Trophoblast cell (in vitro differentiated cells and primary cell): Measurements from ENCODE around the gene DSTN.

ENCODE experiments used
- DNase-seq, 2 donors: peaks; one replicate each; pipeline ENCODE4 v3.0.0-alpha.2; 2016
- H2AFZ ChIP-seq: 2 replicates; pipeline ENCODE4 v1.6.1; 2013; ENCODE audit warnings: low read length, moderate library complexity, mild to moderate bottlenecking; ENCODE audit not compliant: insufficient read depth, poor library complexity
- H2AK5ac ChIP-seq: 2 replicates; pipeline ENCODE4 v1.6.1; 2013; ENCODE audit warnings: mild to moderate bottlenecking, low read length
- H2BK120ac ChIP-seq: 2 replicates; pipeline ENCODE4 v1.6.1; 2013; ENCODE audit warnings: low read length, mild to moderate bottlenecking, moderate library complexity; ENCODE audit not compliant: insufficient read depth, poor library complexity
- H2BK12ac ChIP-seq: 2 replicates; pipeline ENCODE4 v1.6.1; 2013; ENCODE audit warnings: mild to moderate bottlenecking, low read length, moderate library complexity
- H2BK5ac ChIP-seq: 2 replicates; pipeline ENCODE4 v1.6.1; 2013; ENCODE audit warnings: low read length, low read depth, moderate library complexity, mild to moderate bottlenecking; ENCODE audit not compliant: poor library complexity
- H3K14ac ChIP-seq: 2 replicates; pipeline ENCODE4 v1.6.1; 2013; ENCODE audit warnings: mild to moderate bottlenecking, low read length
- H3K18ac ChIP-seq: 2 replicates; pipeline ENCODE4 v1.6.1; 2013; ENCODE audit warnings: mild to moderate bottlenecking, low read length
- H3K23ac ChIP-seq: 2 replicates; pipeline ENCODE4 v1.6.1; 2013; ENCODE audit warnings: low read length
- H3K27ac ChIP-seq: 2 replicates; pipeline ENCODE4 v1.5.1; 2013; ENCODE audit warnings: low read depth, mild to moderate bottlenecking, inconsistent platforms, low read length, moderate library complexity
- H3K27me3 ChIP-seq: 2 replicates; pipeline ENCODE4 v1.6.1; 2013; ENCODE audit warnings: inconsistent platforms, mild to moderate bottlenecking, low read length, moderate library complexity; ENCODE audit not compliant: insufficient read depth
- H3K36me3 ChIP-seq, 2 experiments: 1 replicate in 1 of 2; 2 replicates in 1 of 2; pipeline ENCODE4 v1.6.1; 2013; ENCODE audit warnings: low read length in 2 of 2, mild to moderate bottlenecking in 2 of 2, moderate library complexity in 1 of 2; ENCODE audit not compliant: insufficient read depth in 2 of 2, control insufficient read depth in 1 of 2
- H3K4ac ChIP-seq: 2 replicates; pipeline ENCODE4 v1.6.1; 2013; ENCODE audit warnings: low read depth, mild to moderate bottlenecking, low read length, moderate library complexity
- H3K4me1 ChIP-seq, 2 experiments: 1 replicate in 1 of 2; 2 replicates in 1 of 2; pipeline ENCODE4 v1.6.1; 2013; ENCODE audit warnings: low read length in 2 of 2, mild to moderate bottlenecking in 2 of 2, moderate library complexity in 1 of 2; ENCODE audit not compliant: insufficient read depth in 2 of 2, control insufficient read depth in 1 of 2
- H3K4me2 ChIP-seq: 2 replicates; pipeline ENCODE4 v1.6.1; 2013; ENCODE audit warnings: inconsistent platforms, mild to moderate bottlenecking, low read length, moderate library complexity
- H3K4me3 ChIP-seq: 2 replicates; pipeline ENCODE4 v1.5.1; 2013; ENCODE audit warnings: mild to moderate bottlenecking, low read depth, low read length, inconsistent platforms
- H3K79me1 ChIP-seq: one replicate; pipeline ENCODE4 v1.6.1; 2013; ENCODE audit warnings: low read length
- H3K79me2 ChIP-seq: 2 replicates; pipeline ENCODE4 v1.6.1; 2013; ENCODE audit warnings: low read length, mild to moderate bottlenecking; ENCODE audit not compliant: control insufficient read depth, insufficient read depth, poor library complexity
- H3K9ac ChIP-seq: 2 replicates; pipeline ENCODE4 v1.6.1; 2013; ENCODE audit warnings: mild to moderate bottlenecking, low read length
- H3K9me3 ChIP-seq: 2 replicates; pipeline ENCODE4 v1.6.1; 2013; ENCODE audit warnings: low read depth, mild to moderate bottlenecking, control low read depth, inconsistent platforms, low read length; ENCODE audit not compliant: insufficient read depth
- H4K12ac ChIP-seq: 2 replicates; pipeline ENCODE4 v1.6.1; 2013; ENCODE audit warnings: low read depth, mild to moderate bottlenecking, low read length, moderate library complexity
- H4K8ac ChIP-seq: 2 replicates; pipeline ENCODE4 v1.6.1; 2013; ENCODE audit warnings: low read depth, mild to moderate bottlenecking, low read length, moderate library complexity
- H4K91ac ChIP-seq: one replicate; pipeline ENCODE4 v1.6.1; 2013; ENCODE audit warnings: low read depth, mild to moderate bottlenecking, low read length, moderate library complexity
- WGBS: extraction: QIAGEN DNeasy Blood & Tissue Kit; methylation state at CpG from one replicate; pipeline ENCODE4 v1.1.7; 2013; ENCODE audit warnings: missing lambda C conversion rate; ENCODE audit not compliant: insufficient read length, insufficient coverage; ENCODE audit errors: extremely low coverage; 5-methylcytosine and 5-hydroxymethylcytosine counted together

The DSTN gene

DNA sequence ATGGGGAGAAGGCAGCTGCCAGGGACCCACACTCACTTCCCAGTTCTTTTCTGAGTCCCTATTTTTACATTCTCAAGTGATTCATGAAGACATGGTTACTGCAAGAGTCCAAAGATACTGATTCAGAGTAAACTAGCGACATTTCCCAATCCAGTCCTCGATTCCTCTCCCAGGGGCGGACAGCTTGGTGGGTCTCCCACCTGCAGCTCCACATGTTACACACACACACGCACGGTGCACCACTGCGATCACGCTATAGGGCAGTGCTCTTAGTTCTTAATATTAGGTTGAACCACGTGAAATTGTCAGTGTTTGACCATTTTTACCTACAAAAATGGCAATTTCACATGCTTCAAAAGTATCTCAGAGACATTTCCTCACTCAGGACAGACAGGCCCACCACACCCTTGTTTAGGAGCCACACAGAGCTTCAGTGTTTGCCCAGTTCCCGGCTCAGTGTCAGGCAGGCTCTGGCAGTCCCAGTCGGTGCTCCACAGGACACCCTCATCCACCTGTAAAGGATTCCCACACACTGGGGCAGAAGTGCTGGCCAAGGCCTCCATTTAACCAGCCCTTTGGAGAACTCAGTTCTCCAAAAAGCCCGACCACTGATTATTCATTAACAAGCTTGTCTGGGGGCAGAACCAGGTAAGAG is 60.4 kb downstream of the DSTN start:
- DNase-seq = no peak
- H3K23ac ChIP-seq = no peak overlapping the region
- no peak overlapping the region for H3K27ac ChIP-seq
- H3K36me3 ChIP-seq = peaks cover 91 to 98% of the 10 kb centered on the region in 2 experiments
- H3K4me3 ChIP-seq = no peak overlapping the region
- no peak overlapping the region for H2AK5ac ChIP-seq
- H3K14ac ChIP-seq = no peak overlapping the region
- H4K8ac ChIP-seq = no peak overlapping the region
- no peaks in the 10 kb centered on the region for H3K9me3 ChIP-seq
- H2AFZ ChIP-seq = no peak overlapping the region
- no peak overlapping the region for H4K12ac ChIP-seq
- no CpG with 5 or more reads among the region's 11 CpGs for WGBS
- H3K79me2 ChIP-seq = no peaks in the 10 kb centered on the region
- no peaks in the 10 kb centered on the region for H3K79me1 ChIP-seq
- no peaks in the 10 kb centered on the region for H3K27me3 ChIP-seq
- no peak overlapping the region for H2BK12ac ChIP-seq
- H3K9ac ChIP-seq = no peak overlapping the region
- H3K4ac ChIP-seq = no peak overlapping the region
- H3K18ac ChIP-seq = no peak overlapping the region
- no peak overlapping the region for H2BK5ac ChIP-seq
- no peak overlapping the region for H4K91ac ChIP-seq
- no peak overlapping the region for H2BK120ac ChIP-seq
- H3K4me1 ChIP-seq = no peaks in the 10 kb centered on the region
- H3K4me2 ChIP-seq = no peak overlapping the region

DNA sequence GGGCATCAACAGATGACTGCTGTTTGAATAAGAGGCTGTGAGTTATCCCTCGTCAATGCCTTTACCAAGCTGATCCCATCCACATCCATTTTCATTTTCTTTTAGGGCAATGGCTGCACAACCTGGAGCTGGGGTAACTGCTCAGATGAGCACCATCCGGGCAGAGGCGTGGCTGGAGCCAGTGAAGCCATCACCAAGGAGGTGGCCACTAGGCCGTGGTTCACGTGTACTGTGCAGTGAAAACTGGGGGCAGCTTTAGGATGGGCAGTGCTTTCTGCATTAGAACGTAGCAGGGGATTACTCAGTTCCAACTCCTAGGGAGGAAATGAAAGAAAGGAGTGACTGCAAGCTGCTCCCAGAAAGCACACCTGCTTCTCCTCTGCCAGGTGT is 60.9 kb downstream of the DSTN start:
- no peak overlapping the region for H4K91ac ChIP-seq
- peaks cover 91 to 98% of the 10 kb centered on the region in 2 experiments for H3K36me3 ChIP-seq
- no peaks in the 10 kb centered on the region for H3K9me3 ChIP-seq
- H3K27ac ChIP-seq = no peak overlapping the region
- no peaks in the 10 kb centered on the region for H3K4me1 ChIP-seq
- no peak overlapping the region for H3K14ac ChIP-seq
- H2AK5ac ChIP-seq = no peak overlapping the region
- H3K9ac ChIP-seq = no peak overlapping the region
- WGBS = no CpG with 5 or more reads among the region's 6 CpGs
- no peak overlapping the region for H2AFZ ChIP-seq
- H3K79me2 ChIP-seq = no peaks in the 10 kb centered on the region
- H3K18ac ChIP-seq = no peak overlapping the region
- H2BK5ac ChIP-seq = no peak overlapping the region
- no peak overlapping the region for H2BK12ac ChIP-seq
- no peaks in the 10 kb centered on the region for H3K27me3 ChIP-seq
- H3K4ac ChIP-seq = no peak overlapping the region
- no peak overlapping the region for H3K4me2 ChIP-seq
- DNase-seq = no peak
- H3K79me1 ChIP-seq = no peaks in the 10 kb centered on the region
- H3K4me3 ChIP-seq = no peak overlapping the region
- no peak overlapping the region for H4K12ac ChIP-seq
- H2BK120ac ChIP-seq = no peak overlapping the region
- no peak overlapping the region for H4K8ac ChIP-seq
- no peak overlapping the region for H3K23ac ChIP-seq

DNA sequence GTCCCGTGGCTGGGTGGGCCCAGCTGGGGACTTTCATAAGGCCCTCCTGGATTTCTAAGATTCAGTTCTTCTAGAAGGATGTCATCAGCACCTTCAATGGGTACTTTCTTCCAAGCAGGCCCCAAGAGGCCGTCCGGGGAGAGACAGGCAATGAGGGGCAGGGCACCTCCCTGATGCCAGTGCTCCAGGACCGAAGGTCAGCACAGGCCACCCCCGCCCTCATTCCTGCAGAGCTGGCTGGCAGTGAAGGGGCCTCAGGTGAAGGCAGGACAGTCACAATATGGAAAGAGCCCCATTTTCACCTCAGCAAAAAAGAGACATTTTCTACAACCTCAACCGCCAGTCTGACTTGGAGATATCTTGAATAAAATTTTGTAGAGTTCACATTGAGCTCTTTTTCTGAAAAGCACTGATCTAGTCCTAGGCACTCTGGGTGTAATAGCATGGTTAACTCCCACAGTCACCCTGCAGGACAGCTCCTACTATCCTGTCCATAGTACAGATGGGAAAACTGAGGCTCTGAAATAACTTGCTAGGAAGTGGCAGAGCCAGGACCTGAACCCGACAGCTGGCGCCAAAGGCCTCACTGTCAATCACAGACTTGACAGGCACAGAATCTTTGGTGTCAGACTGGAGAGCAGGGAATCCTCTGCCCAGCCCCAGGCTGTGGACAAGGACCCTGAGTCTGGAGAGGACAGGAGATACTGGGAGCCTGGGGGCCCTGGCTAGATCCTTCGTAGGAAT is 61.9 kb downstream of the DSTN start:
- Histone ChIP-seq H3K79me1 (no peaks in the 10 kb centered on the region), H2BK12ac (no peak overlapping the region), H4K8ac (no peak overlapping the region), H2BK120ac (no peak overlapping the region), H2BK5ac (no peak overlapping the region), H3K9ac (no peak overlapping the region), H3K4me3 (no peak overlapping the region), H3K27ac (no peak overlapping the region), H3K23ac (no peak overlapping the region), H3K4me1 (no peaks in the 10 kb centered on the region), H3K4ac (no peak overlapping the region), H2AFZ (no peak overlapping the region), H3K9me3 (no peaks in the 10 kb centered on the region), H3K14ac (no peak overlapping the region), H3K36me3 (peaks cover 92 to 99% of the 10 kb centered on the region in 2 experiments), H3K18ac (no peak overlapping the region), H3K79me2 (no peaks in the 10 kb centered on the region), H3K4me2 (no peak overlapping the region), H4K91ac (no peak overlapping the region), H4K12ac (no peak overlapping the region), H3K27me3 (no peaks in the 10 kb centered on the region), H2AK5ac (no peak overlapping the region)
- no CpG with 5 or more reads among the region's 9 CpGs for WGBS
- no peak for DNase-seq

DNA sequence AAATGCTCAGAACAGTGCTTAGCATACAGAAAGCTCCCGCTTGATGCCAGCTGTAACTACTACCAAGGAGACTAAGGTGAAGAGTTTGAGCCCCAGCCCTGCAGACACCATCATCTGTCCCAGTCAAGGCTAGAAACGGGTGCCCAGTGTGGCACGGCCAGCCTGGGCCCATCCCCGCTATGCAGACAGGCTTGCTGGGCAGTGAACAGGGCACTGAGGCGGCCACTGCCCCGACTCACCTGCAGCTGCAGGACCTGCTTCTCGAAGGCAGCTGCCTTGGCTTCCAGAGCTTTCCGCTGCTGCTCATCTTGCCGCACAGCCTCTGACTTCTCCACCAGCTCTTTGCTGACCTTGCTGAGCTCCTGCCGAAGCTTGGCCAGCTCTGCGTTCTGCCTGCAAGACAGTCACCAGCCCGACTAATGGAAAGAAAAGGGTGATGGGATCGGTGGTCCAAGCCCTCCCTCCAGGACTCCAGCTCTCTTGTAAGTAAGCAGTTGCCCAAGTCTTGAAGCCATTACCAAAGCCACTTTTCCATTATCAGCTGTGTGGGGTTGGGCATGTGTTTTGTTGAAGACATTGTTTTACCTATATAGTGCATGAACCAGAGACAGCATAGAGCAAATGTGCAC is 63.5 kb downstream of the DSTN start:
- Histone ChIP-seq H2BK120ac (no peak overlapping the region), H4K8ac (no peak overlapping the region), H2AFZ (no peak overlapping the region), H3K4me2 (no peak overlapping the region), H3K79me1 (no peaks in the 10 kb centered on the region), H3K14ac (no peak overlapping the region), H3K27ac (no peak overlapping the region), H3K9ac (no peak overlapping the region), H4K91ac (no peak overlapping the region), H3K9me3 (no peaks in the 10 kb centered on the region), H3K27me3 (no peaks in the 10 kb centered on the region), H3K36me3 (peaks cover 92 to 100% of the 10 kb centered on the region in 2 experiments), H3K79me2 (no peaks in the 10 kb centered on the region), H2BK12ac (no peak overlapping the region), H2BK5ac (no peak overlapping the region), H3K18ac (no peak overlapping the region), H3K4ac (no peak overlapping the region), H3K4me3 (peak overlapping the region; percentile 45), H3K4me1 (no peaks in the 10 kb centered on the region), H4K12ac (no peak overlapping the region), H3K23ac (no peak overlapping the region), H2AK5ac (no peak overlapping the region)
- DNase-seq = no peak
- WGBS = no CpG with 5 or more reads among the region's 13 CpGs
